SW480 (cell line): Measurements from ENCODE around the gene RASSF5.
"Not testable (repeated sequence)": the region's sequence is repeated elsewhere in the genome, so short reads cannot be mapped to it uniquely, and the experiment has no call there.

Experiments
- DNase-seq: peaks from one replicate; pipeline ENCODE4 v3.0.0-alpha.2; 2016; ENCODE audit warnings: low spot score

The RASSF5 gene

DNA sequence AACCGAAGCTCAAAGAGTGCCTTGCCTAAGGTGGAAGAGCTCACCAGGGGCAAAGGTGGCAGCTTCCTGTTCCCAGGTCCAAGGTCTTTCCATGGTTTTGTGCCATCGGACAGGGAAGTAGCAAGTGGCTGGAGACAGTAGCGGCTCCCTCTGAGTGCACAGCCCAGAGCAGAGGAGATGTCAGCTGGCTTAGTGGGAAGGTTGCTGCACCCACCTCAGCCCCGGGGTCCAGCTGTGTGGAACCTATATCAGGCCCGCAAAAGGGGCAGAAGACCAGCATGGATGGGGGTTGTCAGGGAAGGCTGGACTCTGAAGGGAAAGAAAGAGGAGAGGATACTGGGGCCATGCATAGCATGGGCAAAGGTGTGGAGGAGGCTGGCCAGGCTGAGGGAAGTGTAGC, 30.2 kb upstream of the RASSF5 start:
- no peak for DNase-seq

- DNase-seq, result no peak
These were observed 29.6 kb upstream of the RASSF5 start for GRCh38 chr1:206477581-206478380.

GRCh38 chr1:206478746-206479145, 28.6 kb upstream of the RASSF5 start:
- DNase-seq, result no peak

- DNase-seq, result peak; percentile 56
These were observed 27.9 kb upstream of the RASSF5 start for GRCh38 chr1:206479183-206480125.

DNA sequence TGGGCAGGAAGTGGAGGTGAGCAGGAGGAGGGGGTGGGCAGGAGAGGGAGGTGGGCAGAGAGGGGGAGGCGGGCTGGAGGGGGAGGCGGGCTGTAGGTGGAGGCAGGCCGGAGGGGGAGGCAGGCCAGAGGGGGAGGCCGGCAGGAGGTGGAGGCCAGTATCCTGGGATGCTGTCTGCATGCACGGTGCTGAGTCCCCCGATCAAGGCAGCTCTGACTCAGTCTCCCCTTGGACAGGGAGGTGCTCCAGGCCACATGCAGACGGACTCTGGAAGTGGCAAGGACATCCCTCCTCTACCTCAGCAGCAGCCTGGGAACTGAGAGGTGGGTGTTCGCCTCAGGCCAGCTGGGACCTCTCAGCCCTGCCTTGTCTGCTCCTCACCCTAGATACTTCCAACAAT, 27.1 kb upstream of the RASSF5 start:
- DNase-seq, result no peak

DNA sequence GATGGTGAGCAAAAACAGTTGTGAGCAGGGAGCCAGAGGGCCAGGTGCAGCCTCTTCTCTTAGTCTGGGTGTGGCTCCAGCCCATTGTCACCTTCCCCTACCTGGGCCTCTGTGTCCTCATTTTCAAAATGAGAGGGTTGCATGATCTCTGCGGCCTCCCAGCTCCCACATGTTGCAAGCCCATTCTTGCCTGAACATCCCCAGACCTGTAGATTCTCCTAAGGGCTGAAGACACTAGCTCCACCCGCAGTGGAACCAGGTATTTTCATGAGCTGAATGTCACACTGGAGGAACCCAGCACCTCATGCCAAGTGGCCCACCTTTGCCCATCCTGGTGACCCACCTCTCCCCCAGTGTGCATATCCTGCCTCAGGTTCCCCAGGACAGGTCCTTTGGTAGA, 24.7 kb upstream of the RASSF5 start:
- DNase-seq, result no peak

DNA sequence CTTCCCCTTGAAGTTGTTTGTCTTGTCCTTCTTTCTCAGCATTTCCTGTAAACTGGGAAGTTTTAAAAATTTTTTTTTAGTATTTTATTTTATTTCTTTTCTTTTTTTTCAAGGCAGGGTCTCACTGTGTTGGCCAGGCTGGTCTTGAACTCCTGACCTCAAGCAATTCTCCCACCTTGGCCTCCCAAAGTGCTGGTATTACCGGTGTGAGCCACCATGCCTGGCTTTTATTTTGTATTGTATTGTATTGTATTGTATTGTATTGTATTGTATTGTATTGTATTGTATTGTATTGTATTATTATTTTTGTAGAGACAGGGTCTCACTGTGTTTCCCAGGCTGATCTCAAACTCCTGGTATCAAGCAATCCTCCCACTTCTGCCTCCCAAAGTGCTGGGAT, 23.5 kb upstream of the RASSF5 start:
- DNase-seq, result not testable (repeated sequence)

DNA sequence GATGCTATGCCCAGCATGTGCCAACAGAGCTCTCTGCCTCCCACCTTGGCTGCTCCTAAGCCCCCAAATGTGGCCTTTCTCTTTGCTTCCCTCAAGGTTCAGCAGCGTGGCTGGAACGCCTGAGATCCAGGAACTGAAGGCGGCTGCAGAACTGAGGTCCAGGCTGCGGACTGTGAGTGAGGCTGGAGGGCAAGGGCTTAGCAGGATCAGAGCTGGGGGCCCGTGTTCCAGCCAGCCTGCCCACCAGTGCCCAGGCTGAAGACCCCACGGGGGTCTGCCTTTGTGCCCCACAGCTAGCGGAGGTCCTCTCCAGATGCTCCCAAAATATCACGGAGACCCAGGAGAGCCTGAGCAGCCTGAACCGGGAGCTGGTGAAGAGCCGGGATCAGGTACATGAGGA, 22.4 kb upstream of the RASSF5 start:
- no peak for DNase-seq

- no peak for DNase-seq
These were observed 20.1 kb upstream of the RASSF5 start for GRCh38 chr1:206486995-206487788.

DNA sequence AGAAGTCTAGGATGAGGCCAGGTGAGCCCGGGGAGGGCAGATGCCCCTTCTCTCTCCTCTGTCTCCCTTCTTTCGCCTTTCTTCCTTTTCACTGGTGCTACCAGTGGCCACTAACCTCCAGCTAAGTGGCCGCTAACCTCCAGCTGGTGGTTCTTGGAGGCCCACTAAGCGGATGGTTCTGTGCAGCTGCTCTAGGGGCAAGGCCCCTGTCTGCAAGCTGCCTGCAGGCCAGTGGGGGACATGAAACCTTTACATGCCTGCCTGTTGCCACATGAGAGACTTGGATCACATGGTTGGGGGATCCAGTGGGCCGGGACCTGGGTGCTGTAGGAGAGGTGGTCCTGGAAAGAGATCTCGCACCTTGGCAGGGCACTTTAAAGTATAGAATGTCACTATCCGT, 19.4 kb upstream of the RASSF5 start:
- no peak for DNase-seq

DNA sequence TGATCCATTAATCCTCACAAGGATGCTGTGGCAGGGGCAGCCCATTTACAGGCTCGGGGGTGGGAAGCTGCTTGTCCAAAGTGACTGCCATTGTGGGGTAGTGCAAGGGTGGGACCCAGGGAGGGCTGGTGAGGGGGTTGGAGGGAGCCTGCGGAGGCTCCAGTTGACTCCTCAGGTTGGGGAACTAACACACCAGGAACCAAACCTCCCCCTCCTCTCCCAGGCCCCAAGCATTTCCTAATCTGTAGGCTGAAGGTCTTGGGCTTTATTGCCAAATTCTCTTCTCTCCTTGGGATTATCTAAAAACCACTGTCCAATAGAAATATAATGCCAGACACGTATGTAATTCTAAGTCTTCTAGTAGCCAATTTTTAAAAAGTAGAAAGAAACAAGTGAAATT, 18.9 kb upstream of the RASSF5 start:
- DNase-seq, result no peak

DNA sequence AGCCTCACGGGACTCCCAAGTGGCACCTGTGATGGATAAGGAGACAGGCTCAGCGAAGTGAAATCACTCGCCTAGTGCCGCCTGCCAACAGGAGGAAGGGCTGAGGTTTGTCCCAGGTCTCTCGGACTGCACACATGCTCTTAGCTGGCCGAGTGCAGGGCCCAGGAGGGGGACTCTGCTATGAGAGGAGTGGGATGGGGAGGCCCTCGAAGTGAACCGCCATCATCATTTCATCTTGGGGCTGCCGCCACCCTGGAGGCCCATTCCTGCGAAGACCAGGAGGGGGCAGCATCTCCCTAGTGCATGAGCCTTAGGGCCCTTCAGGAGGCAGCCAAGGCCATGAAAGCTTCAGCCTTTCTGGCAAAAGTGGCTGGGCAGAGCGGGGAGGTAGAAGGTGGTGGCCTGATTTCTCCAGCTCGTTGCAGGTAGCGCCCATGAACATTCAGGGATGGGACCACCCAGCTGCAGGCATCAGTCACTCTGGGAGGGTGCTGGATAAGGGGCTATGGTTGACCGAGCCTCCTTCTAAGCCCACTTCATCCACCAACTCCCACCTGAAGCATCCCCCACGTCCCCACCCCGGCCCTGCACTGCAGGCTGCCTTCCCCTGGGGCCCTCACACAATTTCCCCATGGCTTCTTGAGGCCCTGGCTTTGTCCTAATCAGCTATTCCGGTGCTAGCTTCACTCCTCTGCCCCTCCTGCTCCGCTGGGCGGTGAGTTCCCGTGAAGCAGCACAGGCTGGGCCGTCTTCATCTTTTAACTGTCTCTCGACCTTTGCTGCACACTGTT, 17.2 kb upstream of the RASSF5 start:
- DNase-seq, result peak; percentile 50

GRCh38 chr1:206490771-206491405, 16.4 kb upstream of the RASSF5 start:
- no peak for DNase-seq

GRCh38 chr1:206491616-206492015, 15.7 kb upstream of the RASSF5 start:
- DNase-seq, result no peak

GRCh38 chr1:206492589-206492988, 14.7 kb upstream of the RASSF5 start:
- no peak for DNase-seq

DNA sequence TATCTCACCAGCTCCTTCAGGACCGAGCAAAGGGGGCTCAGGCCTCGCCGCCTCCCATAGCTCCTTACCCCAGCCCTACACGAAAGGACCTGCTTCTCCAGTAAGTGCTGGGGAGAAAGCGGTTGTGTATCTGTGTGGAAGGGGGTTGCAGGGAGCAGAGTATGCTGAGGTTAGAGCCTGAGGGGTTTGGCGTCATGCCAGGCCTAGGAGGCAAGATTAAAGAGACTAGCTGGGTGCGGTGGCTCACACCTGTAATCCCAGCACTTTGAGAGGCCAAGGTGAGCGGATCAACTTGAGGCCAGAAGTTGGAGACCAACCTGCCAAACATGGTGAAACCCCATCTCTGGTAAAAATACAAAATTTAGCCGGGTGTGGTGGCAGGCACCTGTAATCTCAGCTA, 14.1 kb upstream of the RASSF5 start:
- DNase-seq, result no peak

DNA sequence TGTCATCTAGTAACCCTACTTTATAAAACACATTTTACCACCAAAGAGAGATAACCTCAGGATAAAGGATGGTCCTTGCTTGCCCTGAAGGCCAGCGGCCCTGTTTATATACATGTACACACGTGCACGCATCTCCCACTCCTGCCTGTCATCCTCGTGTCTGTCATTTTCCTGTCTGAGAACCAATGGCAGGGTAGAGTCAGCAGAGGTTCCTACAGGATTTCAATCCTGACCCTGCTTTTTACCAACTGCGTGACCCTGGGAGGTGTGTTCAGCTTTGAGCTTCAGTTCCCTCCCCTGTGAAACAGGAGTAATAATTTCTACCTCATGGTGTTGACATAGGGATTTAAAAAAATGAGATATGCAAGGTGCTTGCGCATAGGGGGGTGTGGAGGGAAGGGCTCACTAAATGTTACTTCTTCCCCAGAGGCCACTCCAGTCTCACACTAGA, 12.3 kb upstream of the RASSF5 start:
- DNase-seq, result no peak

GRCh38 chr1:206495493-206496046, 11.8 kb upstream of the RASSF5 start:
- no peak for DNase-seq

- no peak for DNase-seq
These were observed 11.1 kb upstream of the RASSF5 start for GRCh38 chr1:206496131-206496793.

DNA sequence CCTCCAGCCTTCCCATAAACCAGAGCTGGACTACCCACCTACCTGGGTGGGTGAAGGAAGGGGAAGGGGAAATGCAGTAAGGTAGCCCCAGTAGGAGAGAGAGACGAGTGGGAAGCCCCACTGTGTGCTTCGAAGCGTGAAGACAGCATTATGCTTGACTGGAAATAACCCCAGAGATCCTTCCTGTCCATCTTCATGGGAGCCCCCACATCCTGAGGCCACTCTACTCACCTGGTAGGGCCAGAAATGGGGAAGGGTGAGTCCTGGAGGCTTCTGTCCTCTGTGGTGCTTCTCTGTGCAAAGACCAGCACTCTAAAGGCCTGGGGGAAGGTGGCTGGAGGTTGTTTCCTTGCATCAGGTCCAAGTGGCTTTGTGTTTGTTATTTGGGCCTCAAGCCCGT, 10.0 kb upstream of the RASSF5 start:
- no peak for DNase-seq
